Caki2 (cell line): Measurements from ENCODE around the gene REN. TPM values are rescaled to one million over a fixed set of nuclear protein-coding genes. Genes with fewer than 3 reads are reported as not detected.

Source experiments
- total RNA-seq: library from RNA; depleted of rRNA; stranded (reverse); fragments of >200 nt; shearing (Covaris generic); gene quantifications from 2 replicates; pipeline ENCODE4 v1.2.3, GENCODE V29; 2014; ENCODE audit warnings: low replicate concordance; rRNA removed

Gene REN
- total RNA-seq, 1 experiment from 2014 or later: not detected

Other genes starting within 250 kb of the REN start
- gene SOX13, start 93.2 kb downstream of the REN start, total RNA-seq: 0.06 and 3.4 TPM in 2 replicates
- gene ETNK2, start 14.3 kb downstream of the REN start, total RNA-seq: 5.3 and 5.6 TPM in 2 replicates
- gene KISS1, start 30.2 kb upstream of the REN start, total RNA-seq: not detected in 2 replicates
- 8.5 TPM in 1 of 2 replicates, not detected in the other for gene GOLT1A, start 47.7 kb upstream of the REN start, total RNA-seq
- gene PLEKHA6, start 193.6 kb upstream of the REN start, total RNA-seq: 20.8 and 36.3 TPM in 2 replicates
- gene PPP1R15B, start 245.5 kb upstream of the REN start, total RNA-seq: 22.6 and 26.1 TPM in 2 replicates